GM12801 (cell line): Measurements from ENCODE around the gene CLMN.

Experiments
- CTCF ChIP-seq: IDR thresholded peaks from one replicate; pipeline ENCODE4 v1.5.1; 2011; ENCODE audit warnings: control low read depth; ENCODE audit not compliant: insufficient read length; ENCODE audit errors: extremely low read depth

The CLMN gene

DNA sequence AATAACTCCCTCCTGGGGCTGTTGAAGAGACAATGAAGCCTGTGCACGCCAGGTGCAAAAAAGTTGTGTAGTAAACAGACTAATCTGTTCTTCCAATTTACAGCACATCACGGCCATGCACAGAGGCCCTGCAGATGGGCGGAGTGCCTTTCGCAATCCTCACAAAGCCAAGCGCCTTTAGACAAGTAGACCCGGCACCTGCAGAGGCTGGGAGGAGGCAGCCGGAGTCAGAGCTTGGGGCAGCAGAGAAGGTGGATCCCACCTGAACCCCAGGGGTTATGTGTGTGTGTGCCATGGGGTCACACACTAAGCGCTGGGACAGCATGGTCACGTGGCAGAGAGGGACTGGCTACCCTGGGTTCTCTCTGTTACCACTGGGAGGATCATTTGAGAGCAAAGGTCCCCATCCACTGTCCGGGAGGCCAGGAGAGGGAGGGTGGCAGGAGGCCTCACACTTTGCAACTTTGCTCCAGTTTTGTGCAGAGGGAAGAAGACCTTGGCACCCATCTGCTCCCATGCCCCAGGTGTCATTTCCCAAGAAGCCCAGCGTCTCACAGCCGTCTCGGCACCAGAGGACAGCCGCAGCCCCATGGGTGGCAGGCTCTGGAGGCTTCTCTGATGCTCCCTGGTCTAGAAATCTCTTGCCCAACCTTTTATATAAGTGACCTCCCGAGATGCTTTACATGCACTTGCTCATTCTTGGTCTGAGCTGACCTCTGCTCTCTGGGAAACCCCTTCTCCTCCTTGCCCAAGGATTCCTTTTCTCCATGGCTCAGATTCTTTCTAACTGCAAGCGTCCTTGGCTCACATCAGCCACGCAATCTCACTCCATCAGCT lies 82.4 kb downstream of the CLMN start:
- TF ChIP-seq CTCF, result no peak

GRCh38 chr14:95236221-95236620 lies 83.5 kb downstream of the CLMN start:
- no peak for TF ChIP-seq CTCF

DNA sequence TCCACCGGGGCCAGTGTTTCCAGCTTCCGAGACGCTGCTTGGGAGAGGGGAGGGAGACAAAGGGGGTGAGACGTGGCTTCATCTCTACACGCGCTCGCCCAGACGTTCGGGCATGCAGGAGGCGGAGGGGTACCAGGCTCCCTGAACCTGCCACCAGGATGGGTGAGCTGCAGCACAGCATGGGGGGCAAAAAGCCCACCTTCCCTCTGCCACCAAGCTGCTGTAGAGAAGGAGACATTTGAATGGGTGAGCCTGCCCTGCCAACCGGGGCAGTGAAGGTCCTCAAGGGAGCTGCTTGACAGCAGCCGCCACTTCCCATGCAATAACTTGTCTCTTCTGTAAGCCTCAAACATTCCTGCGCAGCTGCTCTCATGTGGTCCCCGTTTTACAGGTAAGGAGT lies 83.9 kb downstream of the CLMN start:
- TF ChIP-seq CTCF, result no peak

- TF ChIP-seq CTCF, result no peak
Measured at GRCh38 chr14:95235351-95235750, 84.4 kb downstream of the CLMN start.

DNA sequence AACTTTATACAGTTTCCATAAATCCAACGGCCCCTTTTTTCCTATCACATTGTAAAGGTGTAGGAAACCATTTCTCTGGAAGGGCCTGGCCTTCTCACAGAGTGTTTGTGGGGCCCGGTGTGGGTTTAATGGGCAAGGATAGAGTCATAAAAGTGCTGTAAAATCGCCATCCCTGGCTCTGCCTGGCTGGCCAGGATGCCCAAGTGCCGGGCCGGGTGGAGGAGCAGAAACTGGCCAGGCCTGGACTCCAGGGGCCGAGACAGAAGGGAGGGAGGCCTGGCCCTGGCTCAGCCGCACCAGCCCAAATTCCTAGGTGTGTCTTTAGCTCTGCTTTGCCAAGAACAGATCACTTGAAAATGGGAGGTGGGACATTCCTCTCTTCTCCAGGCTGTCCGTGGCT lies 85.3 kb downstream of the CLMN start:
- TF ChIP-seq CTCF, result no peak

DNA sequence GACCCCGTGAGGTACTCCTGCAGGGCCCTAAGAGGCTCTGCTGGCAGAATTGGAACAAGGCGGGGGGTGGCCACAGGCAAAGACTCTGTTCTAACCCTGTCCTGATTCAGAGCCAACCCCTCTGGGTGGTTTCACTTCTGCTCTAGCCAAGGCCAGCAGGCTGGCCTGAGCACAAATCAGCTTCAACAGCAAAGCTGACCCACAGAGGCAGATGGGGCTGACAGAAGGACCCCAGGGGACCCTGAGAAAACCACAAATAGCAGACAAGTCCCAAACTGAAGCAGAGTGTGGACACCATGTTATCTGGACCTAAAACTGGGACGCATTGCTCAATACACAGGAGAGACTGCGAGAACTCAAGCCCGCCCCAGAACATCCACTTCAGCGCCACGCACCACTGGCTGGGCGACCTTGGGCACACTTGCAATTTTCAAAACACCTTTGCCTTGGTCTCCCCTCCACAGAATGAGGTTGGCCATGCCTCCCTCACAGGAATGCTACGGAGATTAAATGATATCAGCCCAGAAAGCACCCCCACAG lies 85.9 kb downstream of the CLMN start:
- TF ChIP-seq CTCF, result no peak

- no peak for TF ChIP-seq CTCF
Measured at GRCh38 chr14:95232894-95233584, 86.7 kb downstream of the CLMN start.
